Mesenteric fat pad (tissue), 1 donor: ENCODE data around the gene FRAS1. TPM values are rescaled to one million over a fixed set of nuclear protein-coding genes. Genes with fewer than 3 reads are reported as not detected.
"Not testable (repeated sequence)": the region's sequence is repeated elsewhere in the genome, so short reads cannot be mapped to it uniquely, and the experiment has no call there.

ENCODE experiments used
- DNase-seq: peaks from one replicate; pipeline ENCODE4 v3.0.0-alpha.2; 2020; ENCODE audit warnings: low spot score
- long read RNA-seq: library from polyadenylated mRNA; unstranded; transcript quantifications from one replicate; pipeline ENCODE4 v2.0.0, GENCODE V29; 2020
- total RNA-seq: library from RNA; stranded (reverse); fragmentation: NEBNext Ultra II Directional; extraction: Animal tissue kit (Norgen Biotek cat#: 25700); gene quantifications from one replicate; pipeline ENCODE4 v1.2.1, GENCODE V29; 2021
- donor health status: DM: yes; HTN: yes; CAD: no.

FRAS1 gene
- 4.3 TPM for total RNA-seq
- long read RNA-seq, partial matches to known transcripts = 2 of 6 reads
- long read RNA-seq, other reads (novel, unspliced or antisense) = 4 of 6 reads

- no peak for DNase-seq
These were observed at the start of gene FRAS1 for GRCh38 chr4:78057135-78057599. FRAS1 (plus strand) TSS chr4:78057323; CDS start chr4:78058010, 687 bp downstream.

DNA sequence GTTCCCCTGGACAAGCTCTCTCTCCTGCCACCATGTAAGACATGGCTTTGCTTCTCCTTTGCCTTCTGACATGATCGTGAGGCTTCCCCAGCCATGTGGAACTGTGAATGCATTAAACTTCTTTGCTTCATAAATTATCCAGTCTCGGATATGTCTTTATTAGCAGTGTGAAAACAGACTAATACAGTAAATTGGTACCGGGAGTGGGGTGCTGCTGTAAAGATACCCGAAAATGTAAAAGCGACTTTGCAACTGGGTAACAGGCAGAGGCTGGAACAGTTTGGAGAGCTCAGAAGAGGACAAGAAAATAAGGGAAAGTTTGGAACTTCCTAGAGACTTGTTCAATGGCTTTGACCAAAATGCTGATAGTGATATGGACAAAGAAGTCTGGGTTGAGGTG is 46.1 kb upstream of the FRAS1 start:
- DNase-seq = not testable (repeated sequence)

DNA sequence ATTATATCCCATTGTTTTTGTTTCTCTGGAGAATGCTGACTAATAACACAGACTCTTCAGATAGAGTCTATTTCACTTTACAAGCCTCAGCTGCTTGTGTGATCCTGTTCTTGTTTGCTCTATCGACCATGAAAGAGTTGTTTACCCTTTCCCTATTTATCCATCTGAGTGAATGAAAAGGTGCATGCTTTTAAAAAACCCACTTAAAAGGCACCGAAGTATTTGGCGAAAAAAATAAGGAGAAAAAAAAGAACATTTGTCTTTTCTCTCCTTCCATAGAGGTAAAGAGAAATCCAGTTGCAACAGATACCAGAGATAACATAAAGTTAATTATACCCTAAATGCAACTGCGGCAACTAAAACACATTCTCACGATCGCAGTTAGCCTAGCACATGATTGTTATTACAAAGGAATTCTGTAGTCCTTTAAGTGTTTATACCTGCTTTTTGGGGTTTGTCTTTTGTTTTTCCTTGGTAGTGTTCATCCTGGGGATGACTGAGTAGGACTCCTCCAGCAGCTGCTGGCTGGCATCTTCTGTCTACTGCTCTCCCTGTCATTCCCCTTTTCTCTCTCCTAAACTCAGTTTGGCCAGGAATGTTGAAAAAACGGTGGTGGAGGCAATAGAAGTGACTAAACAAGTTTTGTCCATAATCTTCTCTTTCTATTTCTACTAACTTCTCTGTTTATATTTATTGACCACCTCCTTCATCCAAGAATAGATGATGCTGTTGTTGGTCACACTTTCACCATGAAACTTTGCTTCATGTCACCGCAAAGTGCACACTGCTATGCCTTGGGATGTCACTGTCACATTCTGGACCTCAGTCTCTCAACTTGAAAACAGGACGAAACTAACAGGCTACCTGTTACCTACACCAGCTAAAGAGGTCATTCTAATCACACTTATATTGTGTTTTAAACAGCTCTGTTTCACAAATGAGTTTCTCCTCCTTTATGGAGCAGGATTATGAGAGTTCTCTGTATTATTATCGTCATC is 41.9 kb upstream of the FRAS1 start:
- no peak for DNase-seq

DNA sequence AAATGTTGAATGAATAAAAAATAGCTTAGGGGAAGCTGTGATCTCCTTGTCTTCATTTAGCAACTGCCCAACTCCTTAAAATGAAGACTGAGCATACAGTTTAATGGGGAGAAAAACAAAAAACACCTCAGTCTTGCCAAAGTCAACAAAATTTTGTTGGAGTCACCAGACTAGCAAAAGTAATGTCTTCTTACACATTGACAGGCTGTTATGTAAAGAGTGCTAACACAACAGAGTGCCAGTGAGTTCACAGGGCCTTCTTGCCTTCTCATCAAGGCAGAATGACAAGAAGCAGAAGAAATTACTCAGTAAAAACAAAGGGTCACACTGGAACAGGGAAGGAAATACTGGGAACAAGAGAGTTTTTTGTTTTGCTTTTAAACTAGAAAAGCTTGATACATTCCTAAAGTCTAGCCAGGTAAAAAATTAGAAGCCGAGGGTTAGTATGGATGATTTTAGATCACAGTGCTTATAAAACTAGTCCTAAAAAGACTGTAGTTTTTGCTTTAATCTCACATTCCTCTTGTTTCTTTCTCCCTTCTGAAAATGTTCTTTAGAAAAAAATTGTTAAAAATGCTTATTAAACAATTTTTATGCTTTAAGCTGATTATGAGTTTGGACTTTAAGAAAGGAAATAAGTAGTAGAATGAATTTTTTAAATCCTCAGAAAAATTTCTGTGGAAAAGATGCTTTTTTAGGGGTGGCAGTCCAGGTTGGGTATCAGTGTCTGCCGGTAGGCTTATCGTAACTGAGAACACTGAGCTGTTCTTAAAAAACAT is 38.7 kb upstream of the FRAS1 start:
- no peak for DNase-seq

DNA sequence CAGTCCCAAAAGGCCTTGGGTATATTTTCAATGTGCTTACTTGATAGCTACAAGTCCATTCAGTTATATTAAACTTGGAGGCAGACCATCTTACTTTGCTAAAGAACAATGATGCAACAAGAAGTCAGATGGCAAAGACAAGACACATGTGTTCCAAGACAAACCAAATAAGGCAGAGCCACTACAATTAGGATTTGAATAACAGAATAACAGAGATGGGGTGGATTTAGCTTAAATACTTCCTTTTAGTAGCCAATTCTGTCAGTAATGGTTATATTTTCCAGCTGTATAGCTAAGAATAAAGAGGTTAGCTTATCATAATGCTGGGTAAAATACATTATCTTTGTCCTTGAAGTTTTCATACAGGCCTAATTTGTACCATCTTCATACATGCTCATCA is 37.7 kb upstream of the FRAS1 start:
- no peak for DNase-seq

- DNase-seq = no peak
These were observed 36.4 kb upstream of the FRAS1 start for GRCh38 chr4:78020677-78021076.

- no peak for DNase-seq
These were observed 34.6 kb upstream of the FRAS1 start for GRCh38 chr4:78022517-78022916.

DNA sequence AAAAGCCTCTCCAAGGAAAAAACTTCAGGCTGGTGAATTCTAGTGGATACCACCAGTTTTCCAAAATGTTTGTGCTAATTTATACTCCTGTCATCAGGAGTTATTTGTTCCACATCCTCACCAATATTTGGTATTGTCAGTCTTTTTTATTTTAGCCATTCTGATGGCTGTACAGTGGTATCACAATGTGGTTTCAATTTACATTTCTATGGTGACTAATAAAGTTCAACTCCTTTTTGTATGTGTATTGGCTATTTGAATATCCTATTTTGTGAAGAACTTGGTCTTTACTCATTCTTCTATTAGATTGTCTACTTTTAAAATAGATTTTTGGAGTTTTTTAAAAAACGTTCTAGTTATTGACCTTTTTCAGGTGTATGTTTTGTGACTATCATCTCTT is 33.0 kb upstream of the FRAS1 start:
- DNase-seq = no peak

GRCh38 chr4:78024576-78025091 is 32.5 kb upstream of the FRAS1 start:
- DNase-seq = no peak

DNA sequence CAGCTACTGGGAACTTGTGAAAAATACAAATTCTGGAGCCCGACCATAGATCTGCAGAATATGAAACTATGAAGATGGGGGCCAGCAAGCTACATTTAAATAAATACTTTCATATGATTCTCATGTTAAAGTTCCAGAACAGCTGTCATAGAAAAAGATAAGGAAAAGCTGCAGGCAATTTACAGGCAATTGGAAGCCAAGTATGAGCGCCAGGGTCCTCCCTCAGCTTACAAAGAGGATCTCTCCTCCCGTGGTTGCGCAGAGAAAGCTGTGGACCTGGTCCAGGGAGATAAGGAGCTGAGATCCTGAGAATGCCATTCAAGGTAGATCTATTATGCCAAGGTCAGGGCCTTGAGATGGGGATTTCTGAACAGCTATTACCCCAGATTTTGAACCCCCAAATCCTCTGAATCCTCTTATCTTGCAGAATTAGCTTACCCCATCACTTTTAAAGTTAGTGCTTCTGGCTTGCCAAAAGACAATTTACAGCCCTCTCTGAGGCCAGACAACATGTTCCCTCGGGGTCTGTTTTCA is 25.6 kb upstream of the FRAS1 start:
- no peak for DNase-seq

DNA sequence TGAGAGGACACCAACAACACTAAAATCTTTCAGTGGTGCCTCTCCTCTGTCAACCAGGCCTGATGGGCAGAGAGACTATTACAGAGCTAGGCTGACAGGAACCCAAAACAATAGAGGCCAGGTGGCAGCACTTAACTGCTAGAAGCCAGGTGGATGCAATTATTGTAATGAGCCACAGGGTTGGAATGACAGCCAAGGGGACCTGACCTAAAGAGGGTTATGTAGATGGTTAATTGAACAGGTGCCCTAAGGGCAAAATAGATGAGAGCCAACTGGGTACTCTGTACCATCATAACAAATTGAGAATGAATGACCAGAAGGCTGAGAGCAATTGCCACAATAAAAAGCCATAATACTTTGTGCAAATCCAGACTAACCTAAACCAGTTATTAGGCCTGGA is 24.7 kb upstream of the FRAS1 start:
- DNase-seq = no peak

- DNase-seq = no peak
These were observed 24.2 kb upstream of the FRAS1 start for GRCh38 chr4:78032929-78033328.

GRCh38 chr4:78033861-78034260 is 23.3 kb upstream of the FRAS1 start:
- no peak for DNase-seq

GRCh38 chr4:78038704-78039103 is 18.4 kb upstream of the FRAS1 start:
- DNase-seq = no peak

GRCh38 chr4:78039678-78040077 is 17.4 kb upstream of the FRAS1 start:
- no peak for DNase-seq

DNA sequence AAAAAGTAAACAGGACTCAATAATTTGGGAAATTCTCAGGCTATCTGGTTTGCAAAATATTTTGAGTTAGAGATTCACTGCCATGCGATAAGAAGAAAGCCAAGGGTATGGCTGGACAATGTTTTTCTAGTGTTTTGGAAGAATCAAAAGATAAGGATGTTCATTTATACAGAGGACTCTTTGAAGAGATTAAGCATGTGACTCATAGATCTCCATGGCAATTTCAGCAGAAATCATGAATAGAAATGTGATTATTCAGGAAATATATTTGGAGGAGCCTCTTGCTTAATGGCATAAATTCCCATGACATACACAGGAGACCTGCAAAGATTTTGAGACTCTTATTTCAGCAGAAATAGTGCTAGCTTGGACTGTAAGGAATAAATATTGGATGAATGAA is 16.7 kb upstream of the FRAS1 start:
- DNase-seq = no peak

DNA sequence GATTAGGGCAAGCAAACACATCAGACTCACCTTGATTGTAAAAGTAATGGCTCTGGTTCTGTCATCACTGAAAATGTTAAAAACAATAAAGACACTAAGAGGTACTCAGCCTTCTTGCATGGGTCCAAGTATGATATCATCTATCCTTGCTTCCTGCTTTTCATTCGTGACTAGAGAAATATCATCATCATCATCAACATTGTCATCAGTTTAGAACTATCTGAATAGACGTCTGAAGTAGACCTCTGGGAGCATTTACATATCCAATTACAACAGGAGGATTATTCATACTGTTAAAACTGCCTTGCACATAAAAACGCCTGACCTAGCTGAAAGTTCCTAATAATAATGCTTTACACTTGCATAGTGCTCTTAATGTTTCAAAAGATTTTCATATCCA is 9.8 kb upstream of the FRAS1 start:
- DNase-seq = no peak

DNA sequence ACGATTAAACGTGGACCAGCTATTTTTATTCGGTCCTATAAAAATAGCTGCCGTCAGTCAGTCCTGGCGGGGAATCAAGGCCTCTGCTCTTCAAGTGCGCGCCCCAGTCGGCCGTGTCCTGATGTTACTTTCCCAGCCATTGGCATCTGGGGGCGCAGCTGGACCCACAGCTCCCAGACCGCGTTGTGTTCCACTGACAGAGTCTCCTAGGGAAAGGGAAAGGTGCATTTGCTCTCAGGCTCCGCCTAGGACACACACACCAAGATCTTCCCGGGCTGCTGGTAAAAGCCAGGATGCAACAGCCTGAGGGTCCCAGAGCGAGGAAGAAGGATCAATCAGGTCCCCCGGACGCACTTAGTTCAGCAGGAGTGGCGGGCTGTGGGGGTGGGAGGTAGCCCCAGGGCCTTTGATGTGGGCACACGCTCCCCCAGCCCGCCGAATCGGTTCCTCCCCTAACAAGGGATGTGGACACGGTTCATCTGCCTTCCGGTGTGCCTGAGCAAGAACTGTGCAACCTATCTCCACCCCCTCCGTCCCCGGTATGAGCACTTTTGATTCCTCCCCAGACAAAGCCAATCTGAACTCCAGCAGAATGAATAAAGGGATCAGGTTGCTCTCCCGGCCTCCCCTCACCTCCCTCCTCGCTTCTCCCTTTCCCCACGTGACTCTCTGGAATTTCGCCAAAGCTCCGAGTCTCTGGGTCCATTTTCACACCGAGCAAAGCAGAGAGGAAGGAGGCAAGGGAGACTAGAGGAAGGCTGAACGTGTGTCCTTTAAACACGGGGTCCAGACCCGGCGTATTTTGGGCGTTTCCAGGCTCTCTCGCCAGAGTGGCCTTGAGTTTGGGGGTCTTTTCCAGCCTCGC is 626 bp upstream of the FRAS1 start:
- DNase-seq = no peak

- no peak for DNase-seq
These were observed 752 bp downstream of the FRAS1 start for GRCh38 chr4:78057600-78058550.
